Lower leg skin (tissue), 4 donors: ENCODE measurements around the gene CFAP54. TPM values are rescaled to one million over a fixed set of nuclear protein-coding genes. Genes with fewer than 3 reads are reported as not detected.

ENCODE experiments used
- DNase-seq, 2 donors: peaks; one replicate each; pipeline ENCODE4 v3.0.0-alpha.2; 2019; ENCODE audit warnings: low spot score in 2 of 2
- H3K4me3 ChIP-seq: fragments of 200-600 bp; sonication (generic); 2 replicates; pipeline ENCODE4 v1.5.1; 2017; ENCODE audit warnings: mild to moderate bottlenecking, low read depth; ENCODE audit not compliant: poor library complexity, severe bottlenecking
- CTCF ChIP-seq, 3 donors: fragments of 450-650 bp; IDR thresholded peaks; one replicate each; pipeline ENCODE4 v1.5.1; 2016; ENCODE audit warnings: antibody characterized with exemption in 3 of 3, mild to moderate bottlenecking in 3 of 3, moderate library complexity in 2 of 3
- POLR2A ChIP-seq, 2 donors: fragments of 450-650 bp; IDR thresholded peaks; one replicate each; pipeline ENCODE4 v1.6.1; 2016 to 2017; ENCODE audit warnings: antibody characterized with exemption in 2 of 2, mild to moderate bottlenecking in 1 of 2, moderate library complexity in 1 of 2
- WGBS, 2 donors: methylation state at CpG; one replicate each; pipeline ENCODE4 v1.1.5; 2018; 5-methylcytosine and 5-hydroxymethylcytosine counted together
- intact Hi-C: fragments of 100-400 bp; cut with DNase I; formaldehyde crosslinking; loops from one replicate; pipeline ENCODE4 v1.15.0; 2023; ENCODE audit warnings: low total_unique reads
- total RNA-seq, 4 donors: library from RNA; depleted of rRNA; stranded (reverse); fragments of >200 nt; gene quantifications; one replicate each; pipeline ENCODE4 v1.1.0, GENCODE V29; 2016

The CFAP54 gene
- total RNA-seq, 4 donors from 2014 or later: 0.04 to 0.59 TPM; not detected in 2

- WGBS, 2 donors: 70 to 82% methylated on average over 3 of the region's 3 CpGs
- DNase-seq: no peak
- H3K4me3 ChIP-seq: no peak overlapping the region
- intact Hi-C loops: no loop called here
- TF ChIP-seq CTCF (IDR thresholded peaks at IDR 0.05): no peak
- no peak for TF ChIP-seq POLR2A (IDR thresholded peaks at IDR 0.05)
These were observed 116.8 kb downstream of the CFAP54 start for GRCh38 chr12:96606134-96606533.

GRCh38 chr12:96606644-96607043 is 117.3 kb downstream of the CFAP54 start:
- WGBS, 2 donors: 73 to 76% methylated on average over 4 of the region's 4 CpGs
- no peak overlapping the region for H3K4me3 ChIP-seq
- intact Hi-C loops: no loop called here
- TF ChIP-seq CTCF (IDR thresholded peaks at IDR 0.05) (no peak), POLR2A (IDR thresholded peaks at IDR 0.05) (no peak)
- DNase-seq: no peak

- DNase-seq: no peak
- intact Hi-C loops: no loop called here
- no peak overlapping the region for H3K4me3 ChIP-seq
- WGBS, 2 donors: 91 to 94% methylated on average over 2 of the region's 2 CpGs
- TF ChIP-seq CTCF (IDR thresholded peaks at IDR 0.05): no peak
- no peak for TF ChIP-seq POLR2A (IDR thresholded peaks at IDR 0.05)
These were observed 127.8 kb downstream of the CFAP54 start for GRCh38 chr12:96617178-96617577.

GRCh38 chr12:96623155-96623554 is 133.8 kb downstream of the CFAP54 start:
- intact Hi-C loops: no loop called here
- H3K4me3 ChIP-seq: no peak overlapping the region
- no peak for DNase-seq
- TF ChIP-seq POLR2A (IDR thresholded peaks at IDR 0.05) (no peak), CTCF (IDR thresholded peaks at IDR 0.05) (no peak)

GRCh38 chr12:96623656-96624217 is 134.4 kb downstream of the CFAP54 start:
- H3K4me3 ChIP-seq: no peak overlapping the region
- WGBS, 2 donors: 52 to 66% methylated on average over 4 of the region's 4 CpGs
- no peak for DNase-seq
- intact Hi-C loops: no loop called here
- TF ChIP-seq POLR2A (IDR thresholded peaks at IDR 0.05): no peak
- no peak for TF ChIP-seq CTCF (IDR thresholded peaks at IDR 0.05)

- TF ChIP-seq POLR2A (IDR thresholded peaks at IDR 0.05) (no peak), CTCF (IDR thresholded peaks at IDR 0.05) (no peak)
These were observed 146.5 kb downstream of the CFAP54 start for GRCh38 chr12:96635844-96636243.

More at GRCh38 chr12:96635844-96636243, 146.5 kb downstream of the CFAP54 start:
- no peak overlapping the region for H3K4me3 ChIP-seq
- DNase-seq: no peak
- 52 to 60% methylated on average over 3 of the region's 3 CpGs for WGBS, 2 donors
- intact Hi-C loops: no loop called here
